MM.1S (cell line): ENCODE data around the gene GTF2F2.

Experiments used
- DNase-seq: peaks from one replicate; pipeline ENCODE4 v3.0.0-alpha.2; 2015
- H2AFZ ChIP-seq: fragments of 300-600 bp; sonication (generic); 2 replicates; pipeline ENCODE4 v1.6.0; 2016; ENCODE audit warnings: antibody characterized with exemption, low read length
- H3F3A ChIP-seq: fragments of 300-600 bp; sonication (generic); 2 replicates; pipeline ENCODE4 v1.6.1; 2016; ENCODE audit warnings: mild to moderate bottlenecking, antibody characterized with exemption, low read length, moderate library complexity, mixed read lengths; ENCODE audit not compliant: insufficient read depth
- H3K27ac ChIP-seq: fragments of 300-600 bp; sonication (generic); 2 replicates; pipeline ENCODE4 v1.5.1; 2016; ENCODE audit warnings: mild to moderate bottlenecking, low read length
- H3K27me3 ChIP-seq: fragments of 300-600 bp; sonication (generic); replicated peaks from 2 replicates; pipeline ENCODE4 v1.6.0; 2016; ENCODE audit warnings: low read length; ENCODE audit not compliant: insufficient read depth
- H3K36me3 ChIP-seq: fragments of 300-600 bp; sonication (generic); replicated peaks from 2 replicates; pipeline ENCODE4 v1.6.1; 2016; ENCODE audit warnings: mild to moderate bottlenecking, low read length, mixed read lengths; ENCODE audit not compliant: insufficient read depth
- H3K4me1 ChIP-seq: fragments of 300-600 bp; sonication (generic); 2 replicates; pipeline ENCODE4 v1.6.1; 2016; ENCODE audit warnings: low read length, mixed read lengths
- H3K4me2 ChIP-seq: fragments of 300-600 bp; sonication (generic); 2 replicates; pipeline ENCODE4 v1.6.0; 2016; ENCODE audit warnings: low read depth, low read length
- H3K4me3 ChIP-seq: fragments of 300-600 bp; sonication (generic); 2 replicates; pipeline ENCODE4 v1.5.1; 2016; ENCODE audit warnings: low read length, mixed read lengths
- H3K79me2 ChIP-seq: fragments of 300-600 bp; sonication (generic); 2 replicates; pipeline ENCODE4 v1.6.1; 2016; ENCODE audit warnings: mixed run types, low read length, mixed read lengths
- H3K9ac ChIP-seq: fragments of 300-600 bp; sonication (generic); 2 replicates; pipeline ENCODE4 v1.6.1; 2016; ENCODE audit warnings: low read length, mixed read lengths
- H3K9me2 ChIP-seq: fragments of 300-600 bp; sonication (generic); replicated peaks from 2 replicates; pipeline ENCODE4 v1.6.1; 2016; ENCODE audit warnings: mild to moderate bottlenecking, low read length, mixed read lengths; ENCODE audit not compliant: insufficient read depth
- H3K9me3 ChIP-seq: fragments of 300-600 bp; sonication (generic); replicated peaks from 2 replicates; pipeline ENCODE4 v1.6.1; 2016; ENCODE audit warnings: mild to moderate bottlenecking, low read length, mixed read lengths; ENCODE audit not compliant: insufficient read depth
- H4K20me1 ChIP-seq: fragments of 300-600 bp; sonication (generic); 2 replicates; pipeline ENCODE4 v1.6.1; 2016; ENCODE audit warnings: mild to moderate bottlenecking, low read length, moderate library complexity, mixed read lengths; ENCODE audit not compliant: insufficient read depth
- EZH2 ChIP-seq: fragments of 300-600 bp; sonication (generic); optimal IDR thresholded peaks from 2 replicates; pipeline ENCODE3; 2017; ENCODE audit warnings: low read depth, mild to moderate bottlenecking, antibody characterized with exemption, low read length, mixed read lengths
- EZH2phosphoT487 ChIP-seq: fragments of 300-600 bp; sonication (generic); IDR thresholded peaks from 2 replicates; pipeline ENCODE4 v1.6.1; 2018; ENCODE audit warnings: antibody characterized with exemption, low read length
- TF ChIP-seq, protein P1 (sequence below): fragments of 300-600 bp; sonication (generic); IDR thresholded peaks from 2 replicates; pipeline ENCODE4 v1.5.1; 2016; ENCODE audit warnings: antibody characterized with exemption, low read length, mixed read lengths

GTF2F2 gene

DNA sequence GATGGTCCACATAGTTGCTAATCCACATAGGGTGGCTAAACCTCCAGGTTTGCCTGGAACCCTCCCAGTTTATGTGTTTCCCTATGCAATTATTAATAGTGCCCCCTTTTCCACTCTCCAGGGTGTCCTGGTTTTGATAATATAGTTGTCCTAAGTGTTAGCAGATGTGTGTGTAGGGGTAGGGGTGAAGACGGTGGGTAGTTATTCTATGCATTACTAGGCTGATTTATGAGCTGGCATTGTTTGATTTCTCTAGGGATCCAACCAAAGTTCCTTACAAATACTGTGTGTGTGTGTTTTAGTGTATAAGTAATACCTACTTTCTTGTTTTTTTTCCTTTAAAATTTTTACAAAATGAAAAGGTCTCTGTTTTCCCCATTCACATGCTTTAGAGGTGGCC, 21.1 kb downstream of the GTF2F2 start:
- Histone ChIP-seq H2AFZ (no peak overlapping the region), H3K4me3 (no peak overlapping the region), H3K36me3 (no peaks in the 10 kb centered on the region), H3K79me2 (peaks cover 27% of the 10 kb centered on the region), H3K9ac (no peak overlapping the region), H3K9me2 (no peaks in the 10 kb centered on the region), H3K4me2 (no peak overlapping the region), H3K27me3 (no peaks in the 10 kb centered on the region), H3F3A (no peaks in the 10 kb centered on the region), H3K27ac (no peak overlapping the region), H3K4me1 (no peaks in the 10 kb centered on the region), H3K9me3 (no peaks in the 10 kb centered on the region), H4K20me1 (no peaks in the 10 kb centered on the region)
- TF ChIP-seq EZH2phosphoT487 = no peak
- TF ChIP-seq, protein P1, sequence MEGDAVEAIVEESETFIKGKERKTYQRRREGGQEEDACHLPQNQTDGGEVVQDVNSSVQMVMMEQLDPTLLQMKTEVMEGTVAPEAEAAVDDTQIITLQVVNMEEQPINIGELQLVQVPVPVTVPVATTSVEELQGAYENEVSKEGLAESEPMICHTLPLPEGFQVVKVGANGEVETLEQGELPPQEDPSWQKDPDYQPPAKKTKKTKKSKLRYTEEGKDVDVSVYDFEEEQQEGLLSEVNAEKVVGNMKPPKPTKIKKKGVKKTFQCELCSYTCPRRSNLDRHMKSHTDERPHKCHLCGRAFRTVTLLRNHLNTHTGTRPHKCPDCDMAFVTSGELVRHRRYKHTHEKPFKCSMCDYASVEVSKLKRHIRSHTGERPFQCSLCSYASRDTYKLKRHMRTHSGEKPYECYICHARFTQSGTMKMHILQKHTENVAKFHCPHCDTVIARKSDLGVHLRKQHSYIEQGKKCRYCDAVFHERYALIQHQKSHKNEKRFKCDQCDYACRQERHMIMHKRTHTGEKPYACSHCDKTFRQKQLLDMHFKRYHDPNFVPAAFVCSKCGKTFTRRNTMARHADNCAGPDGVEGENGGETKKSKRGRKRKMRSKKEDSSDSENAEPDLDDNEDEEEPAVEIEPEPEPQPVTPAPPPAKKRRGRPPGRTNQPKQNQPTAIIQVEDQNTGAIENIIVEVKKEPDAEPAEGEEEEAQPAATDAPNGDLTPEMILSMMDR = no peak
- TF ChIP-seq EZH2 = no peak
- DNase-seq = no peak

GRCh38 chr13:45142440-45143345, 22.4 kb downstream of the GTF2F2 start:
- TF ChIP-seq, protein P1 = no peak
- TF ChIP-seq EZH2 = no peak
- TF ChIP-seq EZH2phosphoT487 = no peak
- no peak overlapping the region for H2AFZ ChIP-seq
- DNase-seq = no peak
- H3K9me3 ChIP-seq = no peaks in the 10 kb centered on the region
- peaks cover 27% of the 10 kb centered on the region for H3K79me2 ChIP-seq
- no peak overlapping the region for H3K9ac ChIP-seq
- H4K20me1 ChIP-seq = no peaks in the 10 kb centered on the region
- no peaks in the 10 kb centered on the region for H3K4me1 ChIP-seq
- no peaks in the 10 kb centered on the region for H3K9me2 ChIP-seq
- H3K27ac ChIP-seq = no peak overlapping the region
- H3F3A ChIP-seq = no peaks in the 10 kb centered on the region
- H3K36me3 ChIP-seq = no peaks in the 10 kb centered on the region
- H3K4me2 ChIP-seq = no peak overlapping the region
- H3K4me3 ChIP-seq = no peak overlapping the region
- no peaks in the 10 kb centered on the region for H3K27me3 ChIP-seq

GRCh38 chr13:45143346-45143751, 23.0 kb downstream of the GTF2F2 start:
- no peak overlapping the region for H3K27ac ChIP-seq
- no peak for DNase-seq
- H3K79me2 ChIP-seq = peaks cover 33% of the 10 kb centered on the region
- H3K36me3 ChIP-seq = no peaks in the 10 kb centered on the region
- H3K9me2 ChIP-seq = no peaks in the 10 kb centered on the region
- no peak overlapping the region for H3K4me2 ChIP-seq
- H2AFZ ChIP-seq = no peak overlapping the region
- H3K4me3 ChIP-seq = no peak overlapping the region
- no peaks in the 10 kb centered on the region for H3K27me3 ChIP-seq
- H4K20me1 ChIP-seq = no peaks in the 10 kb centered on the region
- no peaks in the 10 kb centered on the region for H3K4me1 ChIP-seq
- H3K9ac ChIP-seq = no peak overlapping the region
- no peaks in the 10 kb centered on the region for H3F3A ChIP-seq
- TF ChIP-seq, protein P1 = no peak
- TF ChIP-seq EZH2 (no peak), EZH2phosphoT487 (no peak)
- H3K9me3 ChIP-seq = no peaks in the 10 kb centered on the region
